Stimulated activated CD4-positive, alpha-beta T cell treated with anti-CD3 and anti-CD28 coated beads, Interleukin-2, amount 100 ng/mL, for 48 hours (primary cell): ENCODE measurements around the gene HJV.

Source experiments
- DNase-seq, 2 donors: peaks; one replicate each; pipeline ENCODE4 v3.0.0-alpha.2; 2020

Gene HJV

DNA sequence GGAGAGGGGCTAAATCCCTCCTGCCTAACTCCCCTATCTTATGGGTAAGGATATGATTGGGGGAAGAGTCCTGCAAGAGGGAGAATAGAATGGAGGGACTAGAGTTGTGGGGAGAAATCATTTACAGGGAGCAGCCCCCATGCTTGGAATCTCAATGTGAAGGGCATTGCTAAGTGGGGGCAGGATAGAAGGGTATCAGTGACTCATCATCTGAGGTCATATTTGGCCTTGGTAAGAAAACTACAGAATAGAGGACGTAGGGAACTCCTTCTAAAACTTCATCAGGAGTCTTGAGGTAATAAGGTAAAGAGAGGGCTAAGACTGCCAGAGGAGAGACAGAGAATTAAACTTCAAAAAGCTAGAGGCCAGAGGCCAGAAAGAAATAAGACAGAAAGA lies 487 bp downstream of the HJV start:
- no peak for DNase-seq

GRCh38 chr1:146020058-146021049 lies 1.2 kb downstream of the HJV start:
- DNase-seq, result no peak

DNA sequence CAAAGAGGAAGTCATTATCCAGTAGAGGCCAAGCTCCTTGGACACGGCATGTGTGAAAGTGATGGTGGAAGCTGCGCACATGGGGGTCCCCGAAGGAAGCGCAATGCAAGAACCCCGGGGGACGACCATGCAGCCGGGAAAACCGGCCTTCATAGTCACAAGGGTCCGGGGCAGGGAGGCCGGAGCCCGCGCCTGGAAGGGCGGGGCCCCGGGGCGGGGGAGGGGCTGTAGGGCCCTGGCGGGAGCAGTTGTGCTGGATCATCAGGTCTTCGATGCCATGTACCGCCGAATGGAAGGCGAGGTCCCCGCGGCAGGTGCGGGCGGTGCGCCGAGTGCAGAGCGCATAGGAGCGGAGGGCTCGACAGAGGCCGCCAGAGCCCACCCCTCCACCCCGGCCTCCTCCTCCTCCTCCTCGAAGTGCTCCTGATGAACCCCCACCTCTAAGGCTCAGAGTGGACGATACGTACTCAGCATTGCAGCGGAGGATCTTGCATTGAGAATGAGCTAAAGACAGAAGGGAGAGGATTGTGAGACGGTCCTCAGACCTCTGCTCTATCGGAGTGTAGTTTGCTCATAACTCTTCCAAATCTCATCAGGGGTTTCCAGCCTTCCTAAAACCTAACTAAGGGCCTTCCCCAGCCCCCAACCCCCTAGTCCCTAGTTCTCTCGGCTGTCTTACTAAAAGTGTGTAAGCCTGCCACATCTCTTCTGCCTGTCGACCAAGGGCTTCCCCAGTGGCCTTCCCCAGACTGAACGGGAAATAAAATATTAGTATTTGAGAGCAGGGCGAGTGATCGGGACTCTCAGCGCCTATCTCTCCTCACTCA lies 2.1 kb downstream of the HJV start:
- no peak for DNase-seq

- no peak for DNase-seq
These were observed 4.6 kb downstream of the HJV start for GRCh38 chr1:146016891-146017290.

GRCh38 chr1:146013559-146013922 lies 8.0 kb downstream of the HJV start:
- no peak for DNase-seq

GRCh38 chr1:146012703-146013558 lies 8.6 kb downstream of the HJV start:
- DNase-seq, result no peak

- no peak for DNase-seq
These were observed 11.3 kb downstream of the HJV start for GRCh38 chr1:146010126-146010738.

GRCh38 chr1:146007489-146008133 lies 13.9 kb downstream of the HJV start:
- DNase-seq, result no peak

DNA sequence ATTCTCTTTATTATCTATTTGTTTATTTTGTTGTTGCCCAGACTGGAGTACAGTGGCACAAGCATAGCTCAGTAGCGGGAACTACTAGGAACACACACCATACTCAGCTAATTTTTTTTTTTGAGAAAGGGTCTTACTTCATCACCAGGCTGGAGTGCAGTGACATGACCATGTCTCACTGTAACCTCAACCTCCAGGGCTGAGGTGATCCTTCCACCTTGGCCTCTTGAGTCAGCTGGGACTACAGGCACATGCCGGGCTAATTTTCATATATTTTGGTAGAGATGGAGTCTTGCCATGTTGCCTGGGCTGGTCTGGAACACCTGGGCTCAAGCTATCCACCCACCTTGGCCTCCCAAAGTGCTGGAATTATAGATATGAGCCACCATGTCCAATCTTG lies 19.8 kb downstream of the HJV start:
- DNase-seq, result no peak

- no peak for DNase-seq
These were observed 22.1 kb downstream of the HJV start for GRCh38 chr1:145999321-146000024.

GRCh38 chr1:145997718-145998023 lies 23.9 kb downstream of the HJV start:
- DNase-seq, result no peak

GRCh38 chr1:145997016-145997717 lies 24.4 kb downstream of the HJV start:
- DNase-seq, result peak in 1 of 2 donors; percentile 46

GRCh38 chr1:145996433-145997015 lies 25.0 kb downstream of the HJV start, which contains the start of gene TXNIP:
Gene TXNIP, minus strand, starts transcription at chr1:145996579. Its CDS starts 313 bp downstream, at chr1:145996266.
- DNase-seq, result peak; percentile 84 to 91

DNA sequence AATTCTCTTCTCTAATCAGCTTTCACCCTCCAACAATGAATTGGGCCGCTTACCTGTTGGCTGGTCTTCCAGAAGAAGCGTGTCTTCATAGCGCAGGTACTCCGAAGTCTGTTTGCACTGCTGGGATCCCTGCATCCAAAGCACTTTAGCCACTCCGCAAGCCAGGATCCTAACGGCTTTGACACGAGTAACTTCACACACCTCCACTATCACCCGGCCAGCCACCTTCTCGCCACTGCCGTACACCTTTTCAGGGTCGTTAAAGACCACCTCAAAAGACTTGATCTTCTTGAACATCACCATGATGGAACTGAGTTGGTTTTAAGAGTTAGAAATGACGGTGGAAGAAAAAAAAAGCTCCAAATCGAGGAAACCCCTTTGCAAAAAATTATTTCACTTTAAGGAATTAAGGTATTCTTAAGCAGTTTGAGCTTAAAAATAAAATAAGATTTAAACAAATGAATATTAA lies 25.5 kb downstream of the HJV start:
- no peak for DNase-seq

DNA sequence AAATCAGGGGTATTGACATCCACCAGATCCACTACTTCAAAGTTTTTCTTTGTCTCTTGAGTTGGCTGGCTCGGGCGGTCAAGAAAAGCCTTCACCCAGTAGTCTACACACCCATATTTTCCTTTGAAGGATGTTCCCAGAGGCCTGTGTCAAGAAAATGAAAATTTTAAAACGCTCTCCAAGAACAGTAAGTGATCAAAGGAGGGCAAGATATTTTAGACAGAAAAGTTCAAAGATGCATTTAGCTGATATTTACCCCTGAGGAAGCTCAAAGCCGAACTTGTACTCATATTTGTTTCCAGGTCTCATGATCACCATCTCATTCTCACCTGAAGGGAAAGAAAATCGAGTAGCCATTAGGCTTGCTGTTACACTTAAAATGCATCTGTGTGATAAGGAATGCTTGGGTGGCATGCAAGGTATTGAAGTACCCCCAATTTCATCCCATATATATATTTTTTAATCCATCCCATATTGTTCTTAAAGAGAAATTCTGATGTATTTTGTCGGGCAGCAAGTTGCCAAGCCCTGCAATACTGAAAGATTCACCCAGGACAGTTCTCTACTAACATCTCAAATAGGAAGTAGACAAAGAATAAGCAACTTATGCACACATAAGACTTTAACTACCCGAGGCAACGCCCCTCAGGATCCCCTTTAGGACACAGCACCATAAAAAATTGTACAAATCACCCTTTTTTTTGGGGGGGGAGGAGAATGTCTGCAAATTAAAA lies 26.2 kb downstream of the HJV start:
- DNase-seq, result no peak

GRCh38 chr1:145994391-145995120 lies 27.0 kb downstream of the HJV start:
- no peak for DNase-seq

- no peak for DNase-seq
These were observed 27.7 kb downstream of the HJV start for GRCh38 chr1:145993618-145994390.
